Neuron (in vitro differentiated cells): ENCODE data around the gene WDR70.

Experiments
- H2AFZ ChIP-seq: one replicate; pipeline ENCODE4 v1.6.1; 2013; ENCODE audit warnings: low read depth, mild to moderate bottlenecking, inconsistent platforms, low read length, moderate library complexity
- H3K27me3 ChIP-seq: one replicate; pipeline ENCODE4 v1.6.1; 2013; ENCODE audit warnings: low read length; ENCODE audit not compliant: insufficient read depth
- H3K36me3 ChIP-seq: one replicate; pipeline ENCODE4 v1.6.1; 2013; ENCODE audit warnings: low read length; ENCODE audit not compliant: insufficient read depth
- H3K4me1 ChIP-seq: one replicate; pipeline ENCODE4 v1.6.1; 2013; ENCODE audit warnings: low read length; ENCODE audit not compliant: insufficient read depth
- H3K4me3 ChIP-seq: 2 replicates; pipeline ENCODE4 v1.5.1; 2013; ENCODE audit warnings: mild to moderate bottlenecking, low read length, moderate library complexity
- H3K9me3 ChIP-seq: one replicate; pipeline ENCODE4 v1.6.1; 2013; ENCODE audit warnings: low read length

The WDR70 gene

DNA sequence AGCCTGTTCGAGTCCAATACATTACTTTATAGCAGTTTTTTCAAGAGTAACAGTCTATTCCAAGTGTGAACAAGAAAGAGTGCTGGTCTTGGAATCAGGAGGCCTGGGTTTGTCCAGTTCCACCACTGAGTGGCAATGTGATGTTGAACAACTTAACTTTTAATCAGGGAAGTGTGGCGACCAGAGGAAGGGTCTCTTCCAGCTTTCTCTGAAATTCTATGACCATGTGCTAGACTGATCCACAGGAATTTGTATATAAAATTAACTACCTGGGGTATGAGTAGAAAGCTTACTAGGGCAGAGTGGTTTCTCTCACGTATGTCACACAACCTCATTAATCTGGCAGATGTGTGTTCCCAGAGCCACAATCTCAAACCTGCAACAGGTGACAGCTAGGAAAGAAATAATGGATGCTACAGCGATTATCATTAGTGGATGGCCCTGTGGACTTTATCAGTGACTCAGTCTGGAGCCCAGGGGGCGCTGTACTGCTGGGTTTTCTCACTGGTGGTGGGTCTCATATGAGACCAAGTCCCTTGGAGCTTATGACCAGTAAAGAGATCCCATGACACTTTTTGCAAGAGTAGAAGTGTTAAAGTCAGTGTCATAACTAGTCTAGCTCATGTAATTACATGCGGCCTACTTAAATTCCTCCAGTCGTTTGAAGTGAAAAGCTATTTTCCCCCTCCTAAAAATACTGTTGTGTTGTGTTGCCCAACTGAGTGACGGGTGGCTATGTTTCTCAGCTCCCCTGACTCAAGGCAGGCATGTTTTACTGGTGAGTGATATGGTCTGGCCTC lies 344.2 kb downstream of the WDR70 start:
- Histone ChIP-seq H3K9me3 (no peaks in the 10 kb centered on the region), H3K4me1 (peaks cover 23% of the 10 kb centered on the region), H3K27me3 (no peaks in the 10 kb centered on the region), H3K4me3 (no peak overlapping the region), H2AFZ (no peak overlapping the region), H3K36me3 (peaks cover 9% of the 10 kb centered on the region)

DNA sequence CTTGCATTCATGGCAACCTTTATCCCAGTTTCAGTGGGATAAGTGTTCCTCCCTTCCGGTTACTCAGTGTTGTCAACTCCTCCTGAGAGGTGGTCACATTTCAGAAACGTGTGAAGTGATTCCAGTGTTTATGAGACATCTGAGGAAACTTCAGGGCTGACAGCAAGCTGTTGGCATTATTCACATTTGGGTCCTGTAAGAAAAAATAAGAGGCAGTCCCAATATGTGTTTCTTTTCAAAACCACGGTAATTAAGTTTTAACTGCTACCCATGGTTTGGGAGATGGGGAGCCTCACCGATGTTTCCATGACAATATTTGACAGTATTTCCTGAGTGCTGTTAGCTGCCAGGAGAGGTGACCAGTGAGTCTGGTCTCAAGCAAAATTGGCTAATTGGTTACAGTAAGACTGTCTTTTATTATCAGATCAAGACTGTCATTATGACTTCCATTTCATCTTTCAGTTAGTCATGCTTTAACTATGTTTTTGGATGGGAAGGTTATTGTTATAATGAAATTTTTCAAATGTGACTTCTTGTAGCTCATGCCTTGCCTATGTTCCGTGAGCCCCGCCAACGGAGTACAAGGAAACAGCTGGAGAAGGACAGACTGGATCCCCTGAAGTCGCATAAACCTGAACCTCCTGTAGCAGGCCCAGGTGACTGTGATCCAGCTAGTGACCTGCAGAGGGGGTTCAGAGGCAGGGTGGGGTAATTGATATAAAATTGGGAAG lies 345.4 kb downstream of the WDR70 start:
- Histone ChIP-seq H3K36me3 (peaks cover 13% of the 10 kb centered on the region), H2AFZ (no peak overlapping the region), H3K4me3 (no peak overlapping the region), H3K4me1 (peaks cover 23% of the 10 kb centered on the region), H3K9me3 (no peaks in the 10 kb centered on the region), H3K27me3 (no peaks in the 10 kb centered on the region)

GRCh38 chr5:37725185-37725584 lies 346.1 kb downstream of the WDR70 start:
- Histone ChIP-seq H2AFZ (no peak overlapping the region), H3K36me3 (peaks cover 13% of the 10 kb centered on the region), H3K4me1 (peaks cover 23% of the 10 kb centered on the region), H3K4me3 (no peak overlapping the region), H3K27me3 (no peaks in the 10 kb centered on the region), H3K9me3 (no peaks in the 10 kb centered on the region)

DNA sequence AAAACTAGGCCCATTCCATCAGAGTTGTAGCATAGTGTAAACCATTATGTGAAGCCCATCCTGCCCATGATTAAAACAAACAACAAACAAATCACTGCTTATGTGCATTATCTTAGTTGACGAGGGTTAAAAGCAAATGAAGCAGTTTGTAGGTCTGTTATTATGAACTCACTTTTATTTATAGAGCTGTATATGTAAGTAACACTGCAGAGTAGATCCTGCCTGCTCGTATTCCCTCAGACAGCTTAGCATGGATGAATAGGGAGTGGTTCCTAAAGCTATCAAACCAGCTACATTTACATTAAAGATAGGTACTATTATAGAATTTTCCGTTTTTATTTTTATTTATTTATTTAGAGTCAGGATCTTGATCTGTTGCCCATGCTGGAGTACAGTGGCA lies 348.1 kb downstream of the WDR70 start:
- Histone ChIP-seq H3K36me3 (peaks cover 17% of the 10 kb centered on the region), H3K4me1 (peaks cover 13% of the 10 kb centered on the region), H3K4me3 (no peak overlapping the region), H3K27me3 (no peaks in the 10 kb centered on the region), H3K9me3 (no peaks in the 10 kb centered on the region), H2AFZ (no peak overlapping the region)

DNA sequence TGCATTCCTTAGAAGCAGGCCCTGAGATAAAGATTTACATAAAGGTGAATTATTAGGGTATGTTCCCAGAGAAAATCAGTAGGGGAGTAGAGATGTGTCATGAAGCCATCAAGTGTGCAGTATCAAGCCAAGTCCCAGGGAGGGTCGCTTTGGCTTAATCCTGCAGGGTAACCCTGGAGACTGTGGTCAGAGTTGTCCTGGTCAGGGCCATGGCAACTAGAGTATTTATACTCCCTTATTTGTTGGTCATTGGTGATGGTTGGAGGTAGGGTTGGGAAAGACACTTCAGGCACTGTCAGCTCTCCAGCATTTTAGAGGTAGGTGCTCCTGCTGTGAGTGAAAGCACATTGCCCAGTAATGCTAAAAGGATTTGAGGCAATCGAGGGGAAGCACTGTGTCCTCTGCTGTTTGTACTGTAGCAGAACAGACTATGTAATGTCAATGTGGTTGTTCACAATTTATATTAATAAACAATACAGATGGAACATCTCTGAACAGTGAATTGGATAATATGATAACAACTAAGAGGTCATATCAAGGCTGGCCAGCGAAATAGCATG lies 351.9 kb downstream of the WDR70 start:
- Histone ChIP-seq H3K4me3 (no peak overlapping the region), H3K4me1 (peaks cover 7% of the 10 kb centered on the region), H3K27me3 (no peaks in the 10 kb centered on the region), H2AFZ (no peak overlapping the region), H3K9me3 (no peaks in the 10 kb centered on the region), H3K36me3 (peaks cover 17% of the 10 kb centered on the region)

- no peak overlapping the region for H2AFZ ChIP-seq
- H3K4me1 ChIP-seq, result peaks cover 33% of the 10 kb centered on the region
- peaks cover 4% of the 10 kb centered on the region for H3K36me3 ChIP-seq
- no peaks in the 10 kb centered on the region for H3K27me3 ChIP-seq
- no peak overlapping the region for H3K4me3 ChIP-seq
- no peaks in the 10 kb centered on the region for H3K9me3 ChIP-seq
Measured at GRCh38 chr5:37734114-37734513, 355.0 kb downstream of the WDR70 start.

DNA sequence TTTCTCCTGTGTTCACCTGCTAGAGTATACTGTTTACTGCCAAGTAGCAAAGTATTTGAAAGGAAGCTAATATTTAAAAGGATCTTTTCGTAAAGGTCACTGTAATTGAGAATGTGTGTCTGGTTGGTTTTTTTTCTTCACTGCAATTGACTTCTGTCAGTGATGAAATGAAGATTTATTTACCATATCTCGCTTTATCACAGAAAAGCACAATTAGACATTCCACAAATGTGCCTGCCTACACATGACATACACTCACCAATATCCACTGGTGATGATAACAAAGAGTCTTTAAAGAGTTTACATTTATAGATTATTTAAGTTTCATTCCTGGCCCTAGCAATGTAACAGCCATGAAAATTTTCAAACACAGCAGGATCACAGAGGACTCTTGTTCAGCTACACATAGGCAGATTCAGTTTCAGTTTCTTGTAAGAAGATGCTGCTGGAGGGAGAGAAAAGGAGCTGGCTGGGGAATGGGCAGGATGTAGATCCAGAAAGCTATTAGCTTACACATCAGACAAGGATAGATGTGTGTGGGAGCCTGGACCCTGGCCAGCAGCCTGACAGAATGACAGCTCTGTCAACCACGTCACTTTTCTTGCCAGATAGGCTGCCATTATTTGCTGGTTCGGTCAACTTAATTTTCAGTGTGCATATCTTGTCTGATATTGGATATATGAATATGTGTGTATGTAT lies 356.7 kb downstream of the WDR70 start:
- Histone ChIP-seq H3K4me1 (peaks cover 34% of the 10 kb centered on the region), H3K4me3 (no peak overlapping the region), H2AFZ (no peak overlapping the region), H3K9me3 (no peaks in the 10 kb centered on the region), H3K27me3 (no peaks in the 10 kb centered on the region), H3K36me3 (peaks cover 4% of the 10 kb centered on the region)

GRCh38 chr5:37736397-37736796 lies 357.3 kb downstream of the WDR70 start:
- H3K27me3 ChIP-seq, result no peaks in the 10 kb centered on the region
- H3K9me3 ChIP-seq, result no peaks in the 10 kb centered on the region
- H3K4me1 ChIP-seq, result peaks cover 34% of the 10 kb centered on the region
- H3K36me3 ChIP-seq, result no peaks in the 10 kb centered on the region
- H3K4me3 ChIP-seq, result no peak overlapping the region
- H2AFZ ChIP-seq, result no peak overlapping the region

GRCh38 chr5:37737326-37738056 lies 358.4 kb downstream of the WDR70 start:
- Histone ChIP-seq H3K4me3 (no peak overlapping the region), H2AFZ (no peak overlapping the region), H3K4me1 (peaks cover 34% of the 10 kb centered on the region), H3K36me3 (peaks cover 2% of the 10 kb centered on the region), H3K27me3 (no peaks in the 10 kb centered on the region), H3K9me3 (no peaks in the 10 kb centered on the region)

GRCh38 chr5:37738057-37738691 lies 359.1 kb downstream of the WDR70 start:
- H3K27me3 ChIP-seq, result no peaks in the 10 kb centered on the region
- no peak overlapping the region for H3K4me3 ChIP-seq
- H2AFZ ChIP-seq, result no peak overlapping the region
- H3K36me3 ChIP-seq, result peaks cover 2% of the 10 kb centered on the region
- peaks cover under 1% of the 10 kb centered on the region for H3K9me3 ChIP-seq
- peaks cover 34% of the 10 kb centered on the region for H3K4me1 ChIP-seq

GRCh38 chr5:37738865-37739488 lies 359.9 kb downstream of the WDR70 start:
- peaks cover 2% of the 10 kb centered on the region for H3K36me3 ChIP-seq
- H3K4me3 ChIP-seq, result no peak overlapping the region
- H2AFZ ChIP-seq, result no peak overlapping the region
- peaks cover 34% of the 10 kb centered on the region for H3K4me1 ChIP-seq
- no peaks in the 10 kb centered on the region for H3K27me3 ChIP-seq
- H3K9me3 ChIP-seq, result peaks cover 6% of the 10 kb centered on the region

- Histone ChIP-seq H2AFZ (no peak overlapping the region), H3K4me1 (peaks cover 34% of the 10 kb centered on the region), H3K36me3 (peaks cover 4% of the 10 kb centered on the region), H3K27me3 (no peaks in the 10 kb centered on the region), H3K4me3 (no peak overlapping the region), H3K9me3 (peaks cover 7% of the 10 kb centered on the region)
Measured at GRCh38 chr5:37739817-37740261, 360.7 kb downstream of the WDR70 start.
